Measurements from ENCODE around the gene KLC1.
"Not testable (repeated sequence)": the region's sequence is repeated elsewhere in the genome, so short reads cannot be mapped to it uniquely, and the experiment has no call there.

KLC1 gene

GRCh38 chr14:103628684-103629502, at the start of gene KLC1:
Gene KLC1 (plus strand): TSS chr14:103629211. CDS start chr14:103654565, 25,354 bp downstream.
- DNase-seq (ENCODE audit: low read depth in 2 of 2), result peak; percentile 66 to 67

GRCh38 chr14:103581206-103581605, 47.8 kb upstream of the KLC1 start:
- no peak for DNase-seq (ENCODE audit: low read depth in 2 of 2)

GRCh38 chr14:103581954-103582703, 46.9 kb upstream of the KLC1 start:
- DNase-seq (ENCODE audit: low read depth in 2 of 2), result no peak

- no peak for DNase-seq (ENCODE audit: low read depth in 2 of 2)
Measured at GRCh38 chr14:103584326-103584915, 44.6 kb upstream of the KLC1 start.

GRCh38 chr14:103593577-103593976, 35.4 kb upstream of the KLC1 start:
- DNase-seq (ENCODE audit: low read depth in 2 of 2), result no peak

- no peak for DNase-seq (ENCODE audit: low read depth in 2 of 2)
Measured at GRCh38 chr14:103594265-103594664, 34.7 kb upstream of the KLC1 start.

GRCh38 chr14:103597623-103598377, 31.2 kb upstream of the KLC1 start:
- no peak for DNase-seq (ENCODE audit: low read depth in 2 of 2)

- DNase-seq (ENCODE audit: low read depth in 2 of 2), result no peak
Measured at GRCh38 chr14:103600503-103600902, 28.5 kb upstream of the KLC1 start.

GRCh38 chr14:103604620-103605019, 24.4 kb upstream of the KLC1 start:
- DNase-seq (ENCODE audit: low read depth in 2 of 2), result no peak

- DNase-seq (ENCODE audit: low read depth in 2 of 2), result peak in 1 of 2 donors; percentile 30
Measured at GRCh38 chr14:103606963-103607668, 21.9 kb upstream of the KLC1 start.

- no peak for DNase-seq (ENCODE audit: low read depth in 2 of 2)
Measured at GRCh38 chr14:103607822-103608221, 21.2 kb upstream of the KLC1 start.

GRCh38 chr14:103609081-103609480, 19.9 kb upstream of the KLC1 start:
- not testable (repeated sequence) for DNase-seq (ENCODE audit: low read depth in 2 of 2)

- DNase-seq (ENCODE audit: low read depth in 2 of 2), result no peak
Measured at GRCh38 chr14:103611215-103611614, 17.8 kb upstream of the KLC1 start.

- no peak for DNase-seq (ENCODE audit: low read depth in 2 of 2)
Measured at GRCh38 chr14:103613517-103613916, 15.5 kb upstream of the KLC1 start.

- no peak for DNase-seq (ENCODE audit: low read depth in 2 of 2)
Measured at GRCh38 chr14:103616635-103617300, 12.2 kb upstream of the KLC1 start.

GRCh38 chr14:103619057-103619456, 10.0 kb upstream of the KLC1 start:
- no peak for DNase-seq (ENCODE audit: low read depth in 2 of 2)

- DNase-seq (ENCODE audit: low read depth in 2 of 2), result no peak
Measured at GRCh38 chr14:103621860-103622259, 7.2 kb upstream of the KLC1 start.

GRCh38 chr14:103623308-103623707, 5.7 kb upstream of the KLC1 start:
- DNase-seq (ENCODE audit: low read depth in 2 of 2), result no peak

- no peak for DNase-seq (ENCODE audit: low read depth in 2 of 2)
Measured at GRCh38 chr14:103623883-103624482, 5.0 kb upstream of the KLC1 start.

- DNase-seq (ENCODE audit: low read depth in 2 of 2), result no peak
Measured at GRCh38 chr14:103624860-103625259, 4.2 kb upstream of the KLC1 start.
